IgD-negative memory B cell (primary cell): Measurements from ENCODE around the gene ZC3H7B. TPM values are rescaled to one million over a fixed set of nuclear protein-coding genes. Genes with fewer than 3 reads are reported as not detected.

Source experiments
- polyA plus RNA-seq: library from polyadenylated mRNA; unstranded; fragments of 300-500 nt; fragmentation: Illumina TruSeq; gene quantifications from one replicate; pipeline ENCODE4 v1.2.3, GENCODE V29; 2021

Gene ZC3H7B
- polyA plus RNA-seq, 1 donor from 2014 or later = 1.4 TPM

Other genes with a start within 250 kb of the ZC3H7B start
- 26.0 TPM for gene EP300, start 208.9 kb upstream of the ZC3H7B start, polyA plus RNA-seq
- gene L3MBTL2, start 96.2 kb upstream of the ZC3H7B start, polyA plus RNA-seq = 29.8 TPM
- 0.63 TPM for gene CHADL, start 60.6 kb upstream of the ZC3H7B start, polyA plus RNA-seq
- 21.6 TPM for gene RANGAP1, start 15.3 kb upstream of the ZC3H7B start, polyA plus RNA-seq
- gene TEF, start 80.4 kb downstream of the ZC3H7B start, polyA plus RNA-seq = 2.9 TPM
- gene TOB2, start 145.3 kb downstream of the ZC3H7B start, polyA plus RNA-seq = 52.2 TPM
- gene PHF5A, start 167.2 kb downstream of the ZC3H7B start, polyA plus RNA-seq = 23.8 TPM
- 132 TPM for gene ACO2, start 167.6 kb downstream of the ZC3H7B start, polyA plus RNA-seq
- gene POLR3H, start 242.9 kb downstream of the ZC3H7B start, polyA plus RNA-seq = 15.9 TPM